SIG-M5 treated with dmso at 0.1 percent for 504 hours (cell line): ENCODE measurements around the gene STK10.

ENCODE experiments used
- DNase-seq: peaks from one replicate; lab custom pipeline; 2025; ENCODE audit not compliant: unreplicated experiment; lab: John Stamatoyannopoulos, UW

STK10 gene

DNA sequence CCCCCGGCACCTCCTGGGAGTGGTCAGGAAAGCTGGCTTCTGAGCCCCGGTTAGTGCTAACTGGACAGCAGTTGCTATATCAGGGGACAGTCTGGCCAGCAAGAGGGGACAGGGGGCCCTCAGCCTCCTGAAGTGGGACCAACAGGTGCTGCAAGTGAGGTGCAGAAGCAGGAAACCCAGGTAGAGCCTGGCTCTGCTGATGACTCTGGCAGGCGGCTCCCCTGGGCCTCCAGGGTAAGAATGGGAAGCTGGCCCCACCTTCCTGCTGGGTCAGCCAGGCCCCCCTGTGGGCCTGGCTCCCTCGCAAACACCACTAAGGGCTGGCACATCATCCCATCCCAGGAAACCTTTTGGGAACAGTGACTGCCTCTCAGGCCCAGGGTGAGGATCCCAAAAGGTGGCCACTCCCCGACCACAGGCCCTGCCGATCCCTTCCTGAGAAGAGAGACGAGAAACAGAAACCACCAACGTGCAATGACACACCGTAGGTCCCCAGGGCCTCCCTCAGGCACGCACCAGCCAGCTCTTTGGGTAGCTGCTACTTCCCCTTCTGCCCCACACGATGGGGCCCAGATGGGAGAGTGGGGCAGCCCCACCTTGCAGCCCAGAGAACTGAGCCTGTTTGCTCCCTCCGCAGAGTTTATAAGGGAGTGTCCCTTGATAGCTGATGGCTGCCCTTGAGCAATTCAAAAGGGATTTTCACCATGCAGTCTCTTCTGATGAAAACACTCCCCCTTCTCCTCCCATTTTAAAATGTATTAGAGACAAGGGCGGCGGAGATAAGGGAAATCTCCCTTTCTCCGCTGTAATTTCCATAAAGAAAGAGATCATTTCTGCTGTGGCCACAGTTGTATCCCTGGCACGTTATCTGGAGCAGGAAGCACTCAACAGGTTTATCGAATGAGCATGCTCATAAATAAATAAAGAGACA lies 76.8 kb downstream of the STK10 start:
- DNase-seq = peak; percentile 99

- no peak for DNase-seq
Measured at GRCh38 chr5:172110260-172110815, 77.7 kb downstream of the STK10 start.

DNA sequence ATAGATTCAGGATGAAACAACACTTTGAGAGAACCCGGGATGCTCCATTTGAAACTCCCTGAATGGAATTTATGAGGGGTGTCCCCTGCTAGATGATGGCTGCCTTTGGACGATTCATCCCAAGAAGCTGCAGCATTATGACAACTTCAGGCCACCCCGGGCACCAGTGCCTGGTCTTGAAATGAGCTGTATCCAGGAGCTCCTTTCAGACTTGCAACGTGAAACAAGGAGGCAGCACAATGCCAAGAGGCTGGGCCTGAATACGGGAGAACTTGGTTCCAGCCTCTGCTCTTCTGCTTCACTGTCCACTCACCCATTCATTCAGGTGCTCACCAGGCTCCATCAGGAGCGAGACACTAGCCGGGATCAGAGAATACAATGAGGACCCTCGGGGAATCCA lies 78.3 kb downstream of the STK10 start:
- DNase-seq = no peak

GRCh38 chr5:172107571-172107970 lies 80.5 kb downstream of the STK10 start:
- DNase-seq = no peak

DNA sequence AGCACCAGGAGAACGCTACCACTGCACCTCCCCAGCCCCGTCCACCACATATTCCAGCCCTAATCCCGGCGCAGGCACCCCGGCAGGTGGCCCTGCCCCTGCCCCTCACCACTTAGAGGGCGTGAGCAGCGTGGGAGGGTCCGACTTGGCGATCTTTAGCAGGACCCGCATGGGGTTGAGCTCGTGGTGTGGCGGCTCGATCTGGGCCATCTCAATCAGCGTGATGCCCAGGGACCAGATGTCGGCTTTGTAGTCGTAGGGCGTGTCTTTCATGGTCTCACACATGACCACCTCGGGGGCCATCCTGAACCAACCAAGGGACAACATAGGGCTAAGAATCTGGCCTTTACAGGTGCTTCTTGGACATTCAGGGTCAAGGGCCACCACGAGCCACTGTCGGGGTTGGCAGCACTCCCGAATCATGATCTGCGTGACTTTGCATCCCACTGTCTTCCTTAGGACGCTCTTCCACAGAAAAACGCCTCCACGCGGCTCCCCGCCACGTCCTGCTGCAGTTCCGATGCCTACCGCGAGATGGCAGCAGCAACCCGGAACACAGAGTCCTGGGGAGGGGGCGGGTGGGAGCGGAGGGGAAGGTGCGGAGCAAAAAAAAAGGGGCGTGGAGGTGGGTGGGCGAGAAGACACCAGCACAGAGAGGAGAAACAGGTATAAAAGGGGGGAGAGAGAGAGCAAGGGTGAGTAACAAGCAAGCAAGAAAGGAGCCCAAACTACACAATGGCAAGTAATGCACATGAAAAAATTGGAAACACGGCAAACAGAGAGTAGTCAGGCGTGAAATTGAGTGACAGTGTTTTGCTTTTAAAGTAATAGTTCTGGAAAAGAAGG lies 81.3 kb downstream of the STK10 start:
- peak; percentile 58 for DNase-seq

GRCh38 chr5:172105811-172106210 lies 82.2 kb downstream of the STK10 start:
- DNase-seq = no peak

GRCh38 chr5:172104801-172105701 lies 83.0 kb downstream of the STK10 start:
- no peak for DNase-seq

DNA sequence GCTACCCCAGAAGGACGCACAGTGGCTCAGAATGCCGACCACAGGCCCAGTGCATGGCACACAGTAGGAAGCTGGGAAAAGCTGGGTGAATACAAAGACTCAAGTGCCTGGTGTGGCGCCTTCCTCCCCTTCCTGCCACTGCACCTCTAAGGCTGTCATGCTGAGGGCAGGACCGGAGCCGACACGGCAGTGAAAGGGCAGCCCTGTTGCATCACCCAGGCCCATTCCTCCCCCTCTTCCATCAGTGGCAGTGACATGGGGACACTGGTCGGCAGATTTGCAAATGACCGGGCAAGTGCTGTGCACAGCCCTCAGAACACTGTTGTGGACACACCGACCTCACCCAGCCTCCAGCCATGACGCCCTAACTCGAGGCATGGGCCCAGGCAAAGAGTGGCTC lies 84.0 kb downstream of the STK10 start:
- no peak for DNase-seq

- DNase-seq = no peak
Measured at GRCh38 chr5:172102913-172103626, 85.0 kb downstream of the STK10 start.

- no peak for DNase-seq
Measured at GRCh38 chr5:172102218-172102870, 85.7 kb downstream of the STK10 start.

GRCh38 chr5:172101547-172102217 lies 86.3 kb downstream of the STK10 start:
- DNase-seq = no peak

- DNase-seq = no peak
Measured at GRCh38 chr5:172098883-172099282, 89.1 kb downstream of the STK10 start.

DNA sequence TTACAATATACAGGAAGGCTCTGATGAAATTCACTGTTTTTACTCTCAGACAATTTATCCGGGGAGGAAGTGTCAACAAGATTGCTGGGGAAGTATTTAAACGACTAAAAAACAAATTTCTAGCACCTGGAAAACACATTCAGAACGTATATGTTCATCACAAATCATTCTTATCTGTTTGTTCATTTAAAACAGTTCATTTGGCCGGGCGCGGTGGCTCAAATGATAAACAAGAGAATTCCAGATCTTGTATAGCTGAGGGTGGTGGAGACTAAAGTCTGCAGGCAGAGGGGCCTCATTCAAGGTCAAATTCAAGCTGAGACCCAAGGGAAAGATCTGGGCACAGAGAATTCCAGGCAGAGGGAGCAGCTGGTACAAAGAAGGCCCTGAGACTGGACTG lies 90.0 kb downstream of the STK10 start:
- DNase-seq = no peak

DNA sequence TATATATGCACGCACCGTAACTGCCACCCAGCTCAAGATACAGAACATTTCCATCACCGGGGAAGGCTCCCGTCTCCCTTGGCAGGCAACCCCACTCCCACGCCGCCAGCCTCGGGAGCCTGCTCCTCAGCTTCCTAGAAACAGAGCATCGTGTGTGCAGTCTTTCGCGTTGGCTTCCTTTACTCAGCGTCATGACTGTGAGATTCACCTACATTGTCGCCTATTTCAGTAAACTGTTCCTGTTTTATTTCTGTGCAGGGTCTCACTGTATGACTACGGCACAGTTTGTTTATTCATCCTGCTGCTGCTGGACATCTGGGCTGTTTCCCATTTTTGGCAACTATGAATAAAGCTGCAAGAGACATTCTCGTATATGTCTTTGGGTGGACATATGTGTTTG lies 90.7 kb downstream of the STK10 start:
- DNase-seq = no peak

GRCh38 chr5:172096207-172096940 lies 91.7 kb downstream of the STK10 start:
- no peak for DNase-seq

GRCh38 chr5:172095368-172096206 lies 92.4 kb downstream of the STK10 start:
- no peak for DNase-seq

DNA sequence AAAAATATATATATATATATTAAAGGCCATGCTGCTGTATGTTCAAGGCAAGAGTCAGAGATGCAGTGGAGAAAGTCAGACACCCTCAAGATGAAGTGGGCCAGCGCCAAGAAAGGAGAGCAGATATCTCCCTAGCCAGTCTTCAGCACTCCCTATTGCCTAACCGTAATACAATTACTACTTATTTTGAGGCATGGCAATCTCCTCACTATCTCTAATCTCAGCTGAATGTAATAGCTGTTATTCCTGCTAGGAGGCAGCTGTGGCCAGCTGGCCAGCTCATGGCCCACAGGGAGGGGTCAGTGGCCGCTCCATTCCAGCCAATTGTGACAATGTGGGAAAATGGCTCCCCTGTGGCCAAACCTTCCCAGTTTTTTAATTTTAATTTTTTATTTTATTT lies 94.1 kb downstream of the STK10 start:
- DNase-seq = no peak
